IPS DF 4.7 (cell line): Measurements from ENCODE around the gene HLCS.

ENCODE experiments used
- DNase-seq: peaks from one replicate; pipeline ENCODE4 v3.0.0-alpha.2; 2013; ENCODE audit warnings: low spot score; ENCODE audit errors: extremely low read depth

The HLCS gene

DNA sequence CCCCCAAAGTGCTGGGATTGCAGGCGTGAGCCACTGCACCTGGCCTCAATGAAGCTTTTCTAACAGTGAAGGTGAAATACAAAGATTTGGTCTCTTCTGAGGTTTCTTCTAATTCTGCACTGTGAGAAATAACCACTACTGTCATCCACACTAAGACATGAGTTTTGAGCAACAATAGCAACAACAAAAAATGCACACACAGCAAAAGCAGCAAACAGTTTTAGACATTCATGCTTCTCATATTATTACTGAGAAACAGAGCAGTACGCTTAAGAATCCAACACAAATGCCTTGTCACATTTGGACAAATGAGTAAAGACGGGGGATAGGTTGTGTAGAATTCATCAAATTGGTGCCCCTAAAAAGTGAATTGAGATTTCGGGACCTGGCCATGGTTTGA, 151.2 kb downstream of the HLCS start:
- no peak for DNase-seq

DNA sequence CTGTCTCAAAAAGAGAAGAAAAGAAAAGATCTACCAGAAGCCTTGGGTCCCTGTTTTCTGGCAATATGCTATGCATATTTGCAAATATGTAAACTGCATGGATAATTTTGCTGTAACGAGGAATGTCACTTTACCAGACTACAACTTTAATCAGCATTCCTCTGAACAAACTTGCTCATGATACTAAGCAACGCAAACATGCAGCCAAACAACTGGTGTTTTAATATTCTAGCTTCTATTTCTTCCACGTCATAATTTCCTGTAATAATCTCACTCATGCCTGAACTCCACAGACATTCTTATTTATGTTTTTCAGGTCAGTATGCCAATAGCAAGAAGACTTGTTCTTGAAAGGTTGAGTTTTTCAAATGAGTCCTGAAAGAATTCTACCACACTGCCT, 153.4 kb downstream of the HLCS start:
- DNase-seq = no peak

DNA sequence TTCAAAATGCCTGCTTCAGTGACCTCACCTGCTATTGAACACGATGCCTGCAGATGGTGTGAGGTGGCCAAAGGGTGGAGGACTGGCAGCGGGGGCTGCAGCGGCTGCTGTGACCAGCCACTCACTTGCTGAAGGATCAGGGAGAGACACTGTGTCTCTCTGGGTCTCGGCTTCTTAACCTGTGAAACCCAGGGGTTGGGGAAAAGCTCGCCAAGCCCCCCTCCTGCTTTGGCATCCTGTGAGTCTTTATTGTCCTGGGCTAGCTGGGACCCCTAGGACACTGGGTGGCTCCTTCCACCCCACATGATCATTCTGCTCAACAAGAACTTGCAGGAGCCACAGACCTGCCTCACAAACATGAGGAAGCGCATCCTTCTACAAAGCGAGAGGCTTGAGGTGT, 154.7 kb downstream of the HLCS start:
- DNase-seq = no peak

GRCh38 chr21:36810443-36810842, 156.0 kb downstream of the HLCS start:
- DNase-seq = no peak

- no peak for DNase-seq
These were observed 159.0 kb downstream of the HLCS start for GRCh38 chr21:36807422-36807928.

DNA sequence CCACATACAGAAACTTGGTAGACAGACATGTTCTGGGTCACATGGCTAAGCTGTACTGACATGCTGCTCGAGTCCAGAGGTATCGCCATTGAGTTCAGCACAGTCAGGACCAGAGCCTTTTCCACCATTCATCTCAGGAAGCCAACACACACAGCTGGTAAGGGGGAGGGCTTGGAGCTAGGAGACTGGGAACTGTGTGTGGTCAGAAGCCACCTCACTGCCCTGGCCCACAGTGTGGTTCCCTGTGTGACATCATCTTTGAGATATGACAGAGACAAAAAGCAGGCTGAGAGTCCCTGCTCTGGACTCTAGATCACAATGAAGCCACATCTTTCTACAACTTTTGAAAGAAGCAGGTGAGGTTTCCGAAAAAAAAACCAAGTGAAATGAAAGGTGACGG, 160.4 kb downstream of the HLCS start:
- no peak for DNase-seq

DNA sequence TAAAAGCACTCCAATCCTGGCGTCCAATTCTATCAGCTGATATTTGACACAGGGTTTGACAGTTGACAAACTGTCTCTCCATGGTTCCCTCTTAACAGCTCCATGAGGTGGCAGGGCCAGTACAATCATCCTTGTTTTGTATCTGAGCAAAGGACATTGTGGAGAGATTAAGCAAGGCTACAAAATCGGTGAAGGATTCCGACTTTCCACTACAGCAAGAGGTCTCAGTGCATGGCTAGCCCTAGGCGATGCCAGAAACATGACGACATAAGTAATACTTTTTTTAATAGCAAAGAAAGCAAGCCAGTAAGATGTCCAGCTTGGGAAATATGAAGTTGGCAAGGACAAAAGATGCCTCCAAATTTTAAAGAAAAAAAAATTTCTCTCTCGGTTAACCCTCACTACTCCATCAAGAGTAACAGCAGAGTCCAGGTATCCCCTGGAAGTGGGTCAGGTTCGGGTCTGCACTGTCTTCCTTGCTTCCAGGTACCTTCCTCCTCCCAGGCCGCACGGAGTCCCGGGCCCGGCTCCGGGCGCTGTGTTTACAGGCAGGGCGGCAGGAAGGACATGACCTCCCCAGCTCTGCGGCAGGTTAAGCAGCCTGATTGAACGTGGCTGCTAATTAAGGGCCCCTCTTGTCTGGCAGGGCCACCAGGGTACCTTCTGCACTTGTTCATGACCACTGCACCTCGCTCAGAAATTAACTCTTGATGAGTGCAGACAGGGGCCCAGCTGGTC, 161.4 kb downstream of the HLCS start:
- DNase-seq = no peak

DNA sequence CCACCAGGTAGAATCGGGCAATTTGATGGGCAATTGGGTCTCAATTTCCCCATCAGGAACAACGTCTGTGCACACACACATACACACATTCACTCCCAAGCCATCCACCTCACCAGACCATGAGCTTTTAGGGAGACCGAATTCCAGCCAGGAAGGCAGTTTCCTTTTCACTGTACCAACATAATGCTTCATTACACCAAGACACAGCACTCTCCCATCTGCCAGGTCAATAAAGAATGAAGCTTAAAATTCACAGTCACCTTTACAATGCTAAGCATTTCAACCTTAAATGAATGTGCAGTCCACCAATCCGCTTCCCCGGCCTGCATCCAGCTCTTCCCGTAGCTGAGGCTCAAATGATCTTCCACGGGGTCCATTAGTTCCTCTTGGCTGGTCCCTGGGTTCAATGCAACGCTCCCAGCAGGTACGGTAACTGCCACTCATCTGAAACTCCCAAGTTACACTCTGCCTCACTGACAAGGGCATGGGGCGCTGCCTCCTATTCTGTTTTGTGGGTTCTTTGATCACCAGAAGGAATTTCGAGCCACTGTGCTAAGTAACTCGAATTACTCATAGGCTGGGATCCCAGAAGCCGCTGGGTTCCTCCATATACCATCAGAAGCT, 162.5 kb downstream of the HLCS start:
- DNase-seq = no peak

GRCh38 chr21:36803051-36803645, 163.3 kb downstream of the HLCS start:
- DNase-seq = no peak

GRCh38 chr21:36800734-36801133, 165.7 kb downstream of the HLCS start:
- DNase-seq = no peak

DNA sequence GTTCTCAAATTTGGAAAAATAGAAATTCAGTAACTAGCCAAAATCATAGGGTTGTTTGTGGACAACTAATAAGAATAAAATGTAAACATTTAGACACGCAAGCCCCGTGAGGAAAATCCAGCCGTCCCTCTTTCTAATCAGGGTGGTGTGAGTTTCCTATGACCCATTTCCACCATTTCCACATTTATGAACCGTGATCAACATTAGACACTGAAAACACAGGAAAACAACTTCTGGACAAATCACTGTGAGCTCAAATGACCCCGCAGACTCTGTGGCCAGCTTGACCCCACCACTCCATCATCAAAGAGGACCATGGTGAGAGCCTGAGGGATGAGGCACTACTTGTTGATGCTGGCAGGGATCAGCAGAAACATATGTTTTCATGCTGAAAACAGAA, 166.6 kb downstream of the HLCS start:
- DNase-seq = no peak

GRCh38 chr21:36798491-36798890, 168.0 kb downstream of the HLCS start:
- no peak for DNase-seq

- no peak for DNase-seq
These were observed 170.4 kb downstream of the HLCS start for GRCh38 chr21:36796070-36796469.

DNA sequence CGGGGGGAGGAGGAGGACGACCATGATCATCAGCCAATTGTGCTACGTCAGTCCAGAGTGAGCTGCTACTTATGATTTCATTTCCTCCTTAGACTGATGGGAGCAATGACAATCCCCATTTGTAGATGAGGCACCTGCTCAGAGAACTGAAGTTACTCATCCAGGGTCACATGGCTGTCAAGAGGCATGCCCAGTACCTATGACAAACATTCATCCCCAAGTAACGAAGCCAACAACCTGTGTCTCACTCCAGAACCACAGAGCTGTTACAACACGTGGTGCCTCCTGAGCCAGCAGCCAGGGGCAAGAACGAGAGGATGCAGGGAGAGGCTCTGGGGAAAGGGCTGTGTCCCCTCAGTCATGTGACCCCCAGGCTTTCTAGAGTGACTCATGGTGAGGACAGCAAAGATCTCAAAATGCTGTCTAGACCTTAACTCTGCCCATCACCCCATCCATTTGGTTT, 173.9 kb downstream of the HLCS start:
- no peak for DNase-seq

DNA sequence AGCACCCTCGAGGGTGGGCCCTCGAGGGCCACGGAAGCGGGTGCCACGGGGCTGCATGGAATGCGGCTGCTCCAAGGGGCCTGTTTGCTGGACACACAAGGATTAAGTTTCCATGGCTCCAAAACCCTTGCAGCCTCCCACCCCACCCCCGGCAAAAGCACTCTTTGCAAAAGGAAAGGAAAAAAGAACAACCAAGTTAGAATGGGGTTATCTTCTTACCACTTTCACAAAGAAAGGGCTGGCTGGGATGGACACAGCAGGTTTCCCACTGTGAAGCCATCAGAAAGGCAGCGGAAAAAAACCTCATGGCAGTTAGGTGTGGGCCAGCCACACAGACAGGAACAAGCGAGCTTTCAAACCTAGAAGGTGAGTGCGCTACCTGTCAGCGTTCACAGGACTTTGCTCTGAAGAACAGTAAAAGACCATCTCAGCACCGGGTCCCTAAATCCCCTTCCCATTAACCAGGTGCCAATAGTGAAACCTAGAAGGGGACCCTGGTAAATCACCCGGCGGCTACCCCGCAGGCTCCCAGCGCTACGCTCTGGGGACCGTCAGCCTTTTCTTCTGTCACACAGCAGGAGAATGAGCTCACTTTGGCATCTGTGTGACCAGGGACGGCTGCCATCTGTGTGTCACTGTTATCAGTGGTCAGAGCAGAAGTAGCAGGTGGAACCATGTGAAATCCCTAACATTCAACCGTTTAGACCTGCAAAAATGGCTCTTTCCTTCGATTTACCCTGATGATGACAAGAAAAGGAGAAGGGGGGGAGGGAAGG, 174.6 kb downstream of the HLCS start:
- DNase-seq = no peak

DNA sequence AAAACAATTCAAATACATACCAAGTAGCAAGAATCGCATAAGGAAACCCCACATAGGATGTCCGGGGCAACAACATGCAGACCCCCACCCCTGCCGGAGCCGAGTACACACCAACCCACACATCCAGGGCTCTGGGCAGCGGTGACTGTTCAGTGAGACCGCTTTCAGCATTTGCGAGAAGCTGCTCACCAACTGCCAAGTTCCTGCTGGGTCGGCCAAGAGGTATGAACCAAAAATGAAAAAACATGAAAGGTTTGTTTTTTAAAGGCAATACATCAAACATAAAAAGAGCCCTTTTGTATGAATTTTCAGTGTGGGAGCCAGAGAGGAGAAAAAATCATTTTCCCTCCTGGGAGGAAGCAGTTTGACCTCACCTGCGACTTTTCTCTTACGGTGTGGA, 175.3 kb downstream of the HLCS start:
- DNase-seq = no peak

DNA sequence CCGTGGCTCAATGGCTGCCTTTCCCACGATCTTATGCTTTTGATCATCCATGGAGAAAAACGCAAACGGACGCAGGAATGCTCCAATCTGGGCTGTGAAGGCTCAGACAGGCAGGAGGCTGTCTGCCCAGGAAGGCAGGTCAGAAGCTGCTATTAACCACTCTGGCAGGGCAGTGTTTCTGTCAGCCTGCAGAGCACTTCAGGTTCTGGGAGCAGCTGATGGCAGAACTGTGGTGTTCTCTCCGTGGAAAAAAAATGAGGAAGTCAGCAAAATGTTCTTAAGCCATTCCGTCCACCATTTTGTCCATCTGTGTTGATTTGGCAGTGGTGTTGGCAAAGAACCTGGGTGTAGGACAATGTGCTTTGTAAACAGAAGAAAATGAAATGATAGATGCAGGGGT, 175.9 kb downstream of the HLCS start:
- no peak for DNase-seq

DNA sequence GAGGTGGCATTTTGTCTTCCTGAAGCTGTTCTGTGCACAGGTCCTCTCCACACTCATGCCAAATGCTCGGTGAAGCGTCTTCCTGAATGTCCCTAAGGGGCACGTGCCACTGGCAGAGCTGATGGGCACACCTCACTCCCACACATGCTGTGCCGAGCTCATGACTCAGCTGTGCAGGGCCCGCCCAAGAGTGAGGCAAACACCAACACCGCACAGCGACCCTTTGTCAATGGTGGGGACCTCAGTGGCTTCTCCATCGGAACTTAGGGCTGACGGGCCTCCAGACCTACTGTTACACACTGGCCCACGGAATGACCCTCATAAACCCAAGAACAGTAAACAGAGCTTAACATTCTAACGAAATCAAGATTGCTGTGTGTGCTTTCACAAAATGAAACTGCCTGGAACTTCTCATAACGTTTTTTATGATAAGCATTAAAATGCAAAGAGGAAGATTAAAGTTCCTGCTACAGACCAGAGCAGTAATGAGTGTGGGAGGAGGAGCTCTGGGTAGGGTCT, 178.3 kb downstream of the HLCS start:
- DNase-seq = no peak

GRCh38 chr21:36786186-36786585, 180.3 kb downstream of the HLCS start:
- no peak for DNase-seq

- DNase-seq = no peak
These were observed 180.9 kb downstream of the HLCS start for GRCh38 chr21:36785615-36786014.

DNA sequence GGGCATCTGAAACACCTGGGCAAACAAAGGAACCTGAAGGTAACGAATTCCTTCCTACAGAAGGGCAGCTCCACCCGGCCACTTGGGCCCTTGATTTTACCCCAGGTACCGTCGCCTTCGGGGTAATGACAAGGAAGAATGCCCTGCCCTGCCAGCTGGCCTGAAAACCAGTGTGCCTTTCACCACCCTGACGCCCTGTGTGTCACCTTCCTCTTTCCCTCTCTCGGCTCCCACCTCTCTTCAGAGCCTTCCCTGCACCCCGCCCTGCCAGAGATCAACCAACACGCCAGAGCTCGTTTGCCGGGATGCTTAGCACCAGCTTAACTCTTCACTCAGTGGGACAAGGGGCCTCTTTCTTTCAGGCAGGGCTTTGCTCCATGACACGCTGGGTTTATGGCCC, 181.5 kb downstream of the HLCS start:
- no peak for DNase-seq
